Smooth muscle cell (in vitro differentiated cells): ENCODE data around the gene RIBC2. TPM values are rescaled to one million over a fixed set of nuclear protein-coding genes. Genes with fewer than 3 reads are reported as not detected.

Experiments
- DNase-seq: peaks from one replicate; lab custom pipeline; 2025; ENCODE audit not compliant: unreplicated experiment; lab: John Stamatoyannopoulos, UW
- H2AFZ ChIP-seq: fragments of 200-600 bp; sonication (generic); 2 replicates; pipeline ENCODE4 v1.6.0; 2016; ENCODE audit warnings: antibody characterized with exemption, low read depth, mild to moderate bottlenecking
- H3F3A ChIP-seq: fragments of 200-600 bp; sonication (generic); 2 replicates; pipeline ENCODE4 v1.6.0; 2017; ENCODE audit warnings: antibody characterized with exemption, low read depth
- H3K27ac ChIP-seq: fragments of 200-600 bp; sonication (generic); 2 replicates; pipeline ENCODE4 v1.5.1; 2016; ENCODE audit warnings: low read depth, mild to moderate bottlenecking
- H3K27me3 ChIP-seq: fragments of 200-600 bp; sonication (generic); 2 replicates; pipeline ENCODE4 v1.6.1; 2016; ENCODE audit warnings: low read depth, mild to moderate bottlenecking
- H3K36me3 ChIP-seq: fragments of 200-600 bp; sonication (generic); 2 replicates; pipeline ENCODE4 v1.5.1; 2016; ENCODE audit warnings: low read depth
- H3K4me1 ChIP-seq: fragments of 200-600 bp; sonication (generic); 2 replicates; pipeline ENCODE4 v1.5.1; 2016; ENCODE audit warnings: low read depth
- H3K4me2 ChIP-seq: fragments of 200-600 bp; sonication (generic); 2 replicates; pipeline ENCODE4 v1.6.0; 2016; ENCODE audit warnings: mild to moderate bottlenecking
- H3K4me3 ChIP-seq: fragments of 200-600 bp; sonication (generic); 2 replicates; pipeline ENCODE4 v1.5.1; 2016; ENCODE audit warnings: mild to moderate bottlenecking
- H3K79me2 ChIP-seq: fragments of 200-600 bp; sonication (generic); 2 replicates; pipeline ENCODE4 v1.6.0; 2016; ENCODE audit warnings: low read depth, mild to moderate bottlenecking
- H3K9ac ChIP-seq: fragments of 200-600 bp; sonication (generic); 2 replicates; pipeline ENCODE4 v1.6.0; 2016; ENCODE audit warnings: low read depth
- H3K9me3 ChIP-seq: fragments of 200-600 bp; sonication (generic); replicated peaks from 2 replicates; pipeline ENCODE4 v1.5.1; 2016; ENCODE audit warnings: low read depth
- H4K20me1 ChIP-seq: fragments of 200-600 bp; sonication (generic); 2 replicates; pipeline ENCODE4 v1.6.0; 2016; ENCODE audit warnings: low read depth
- WGBS: methylation state at CpG from one replicate; pipeline ENCODE4 v1.1.7; 2016; ENCODE audit warnings: low lambda C conversion rate; 5-methylcytosine and 5-hydroxymethylcytosine counted together
- polyA plus RNA-seq: library from polyadenylated mRNA; unstranded; fragments of >200 nt; fragmentation: Nextera tagmentation; extraction: Ambion mirVana; gene quantifications from 2 replicates; pipeline ENCODE4 v1.2.1, GENCODE V29; 2016
- total RNA-seq: library from RNA; depleted of rRNA; stranded (reverse); fragments of >200 nt; gene quantifications from 2 replicates; pipeline ENCODE4 v1.2.3, GENCODE V29; 2014
- TF ChIP-seq, protein P1 (sequence below): fragments of 200-600 bp; sonication (generic); IDR thresholded peaks from 2 replicates; pipeline ENCODE4 v1.5.1; 2017; ENCODE audit warnings: borderline replicate concordance, mild to moderate bottlenecking, antibody characterized with exemption; ENCODE audit not compliant: insufficient read depth, poor library complexity, severe bottlenecking

The RIBC2 gene
- total and polyA plus RNA-seq, 2 experiments from 2014 or later: 1.6 to 2.6 TPM

DNA sequence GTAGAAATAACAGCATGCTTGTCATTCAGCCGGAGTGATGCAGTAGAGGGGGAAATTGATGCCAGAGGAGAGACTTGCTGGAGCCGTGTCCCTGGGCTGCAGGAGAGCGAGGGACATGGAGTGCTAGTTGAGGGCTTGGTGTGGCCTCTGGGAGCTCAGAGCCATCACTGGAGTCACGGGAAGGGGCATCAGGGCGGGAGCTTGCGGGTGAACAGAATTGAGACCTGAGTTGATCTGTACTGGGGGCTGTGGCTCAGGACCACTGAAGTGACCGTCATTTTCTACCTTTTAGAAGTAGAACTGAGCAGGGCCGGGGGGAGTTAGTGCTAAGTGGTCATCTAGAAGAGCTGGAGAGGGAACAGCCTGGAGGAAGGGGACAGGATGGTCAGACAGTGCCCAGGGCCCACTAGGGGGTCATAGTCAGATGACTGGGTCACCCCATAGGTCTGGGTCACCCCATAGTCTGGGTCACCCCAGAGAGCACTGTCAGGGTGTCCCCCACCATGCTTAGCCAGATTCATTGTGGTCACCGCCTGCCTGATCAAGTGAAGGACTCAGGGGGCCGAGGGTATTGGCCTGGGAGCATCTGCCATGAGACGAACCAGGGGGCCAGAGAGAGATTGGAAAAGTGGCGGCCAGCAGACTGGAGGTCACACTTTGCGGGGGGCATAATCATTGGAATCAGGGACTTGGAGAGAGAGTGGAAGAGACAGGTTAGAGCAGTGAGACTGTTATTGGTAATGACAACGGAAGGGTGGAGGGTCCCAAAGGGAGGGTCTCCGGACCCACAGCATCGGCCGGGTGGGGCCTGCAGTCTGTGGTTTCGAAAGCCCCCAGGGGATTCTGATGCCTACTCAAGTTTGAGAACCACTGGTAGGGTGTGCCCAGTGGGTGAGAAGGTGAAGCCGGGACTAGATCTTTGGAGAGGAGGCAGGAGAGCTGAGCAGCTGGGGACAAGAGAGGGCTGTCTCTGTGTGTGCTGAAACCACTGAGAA lies 15.2 kb downstream of the RIBC2 start:
- WGBS: 89% methylated on average over 19 of the region's 19 CpGs
- Histone ChIP-seq H3K9ac (no peak overlapping the region), H2AFZ (no peak overlapping the region), H3K4me2 (no peak overlapping the region), H3K4me1 (no peaks in the 10 kb centered on the region), H3K79me2 (no peaks in the 10 kb centered on the region), H3K9me3 (no peaks in the 10 kb centered on the region), H4K20me1 (no peaks in the 10 kb centered on the region), H3K4me3 (no peak overlapping the region), H3K36me3 (no peaks in the 10 kb centered on the region), H3K27ac (no peak overlapping the region), H3K27me3 (no peaks in the 10 kb centered on the region), H3F3A (no peaks in the 10 kb centered on the region)
- DNase-seq: no peak
- TF ChIP-seq, protein P1, sequence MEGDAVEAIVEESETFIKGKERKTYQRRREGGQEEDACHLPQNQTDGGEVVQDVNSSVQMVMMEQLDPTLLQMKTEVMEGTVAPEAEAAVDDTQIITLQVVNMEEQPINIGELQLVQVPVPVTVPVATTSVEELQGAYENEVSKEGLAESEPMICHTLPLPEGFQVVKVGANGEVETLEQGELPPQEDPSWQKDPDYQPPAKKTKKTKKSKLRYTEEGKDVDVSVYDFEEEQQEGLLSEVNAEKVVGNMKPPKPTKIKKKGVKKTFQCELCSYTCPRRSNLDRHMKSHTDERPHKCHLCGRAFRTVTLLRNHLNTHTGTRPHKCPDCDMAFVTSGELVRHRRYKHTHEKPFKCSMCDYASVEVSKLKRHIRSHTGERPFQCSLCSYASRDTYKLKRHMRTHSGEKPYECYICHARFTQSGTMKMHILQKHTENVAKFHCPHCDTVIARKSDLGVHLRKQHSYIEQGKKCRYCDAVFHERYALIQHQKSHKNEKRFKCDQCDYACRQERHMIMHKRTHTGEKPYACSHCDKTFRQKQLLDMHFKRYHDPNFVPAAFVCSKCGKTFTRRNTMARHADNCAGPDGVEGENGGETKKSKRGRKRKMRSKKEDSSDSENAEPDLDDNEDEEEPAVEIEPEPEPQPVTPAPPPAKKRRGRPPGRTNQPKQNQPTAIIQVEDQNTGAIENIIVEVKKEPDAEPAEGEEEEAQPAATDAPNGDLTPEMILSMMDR: no peak

DNA sequence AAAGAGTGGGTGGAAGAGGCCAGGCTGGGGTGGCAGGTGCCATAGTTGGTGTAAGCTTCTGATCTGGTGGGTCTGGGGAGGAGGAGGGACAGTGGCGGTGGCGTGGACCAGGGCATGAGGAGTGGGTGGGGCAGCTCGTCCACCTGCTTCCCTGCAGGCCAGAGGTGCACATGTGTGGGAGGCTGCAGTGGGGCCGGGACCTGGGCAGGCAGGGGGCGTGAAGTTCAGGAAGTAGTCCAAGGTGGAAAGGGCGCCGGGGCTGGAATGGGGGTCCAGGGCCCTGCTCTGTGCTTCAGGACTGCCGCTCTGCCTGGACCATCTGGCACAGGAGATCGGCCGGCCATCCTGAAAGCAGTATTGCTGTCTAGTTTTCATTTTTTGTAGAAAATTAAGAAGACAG lies 15.9 kb downstream of the RIBC2 start:
- Histone ChIP-seq H3K27me3 (no peaks in the 10 kb centered on the region), H3K9ac (no peak overlapping the region), H3K9me3 (no peaks in the 10 kb centered on the region), H3K4me2 (no peak overlapping the region), H4K20me1 (no peaks in the 10 kb centered on the region), H3K36me3 (no peaks in the 10 kb centered on the region), H3F3A (no peaks in the 10 kb centered on the region), H2AFZ (no peak overlapping the region), H3K4me1 (no peaks in the 10 kb centered on the region), H3K4me3 (no peak overlapping the region), H3K27ac (no peak overlapping the region), H3K79me2 (no peaks in the 10 kb centered on the region)
- TF ChIP-seq, protein P1: no peak
- no peak for DNase-seq
- whole genome bisulfite sequencing: 90% methylated on average over 10 of the region's 10 CpGs

DNA sequence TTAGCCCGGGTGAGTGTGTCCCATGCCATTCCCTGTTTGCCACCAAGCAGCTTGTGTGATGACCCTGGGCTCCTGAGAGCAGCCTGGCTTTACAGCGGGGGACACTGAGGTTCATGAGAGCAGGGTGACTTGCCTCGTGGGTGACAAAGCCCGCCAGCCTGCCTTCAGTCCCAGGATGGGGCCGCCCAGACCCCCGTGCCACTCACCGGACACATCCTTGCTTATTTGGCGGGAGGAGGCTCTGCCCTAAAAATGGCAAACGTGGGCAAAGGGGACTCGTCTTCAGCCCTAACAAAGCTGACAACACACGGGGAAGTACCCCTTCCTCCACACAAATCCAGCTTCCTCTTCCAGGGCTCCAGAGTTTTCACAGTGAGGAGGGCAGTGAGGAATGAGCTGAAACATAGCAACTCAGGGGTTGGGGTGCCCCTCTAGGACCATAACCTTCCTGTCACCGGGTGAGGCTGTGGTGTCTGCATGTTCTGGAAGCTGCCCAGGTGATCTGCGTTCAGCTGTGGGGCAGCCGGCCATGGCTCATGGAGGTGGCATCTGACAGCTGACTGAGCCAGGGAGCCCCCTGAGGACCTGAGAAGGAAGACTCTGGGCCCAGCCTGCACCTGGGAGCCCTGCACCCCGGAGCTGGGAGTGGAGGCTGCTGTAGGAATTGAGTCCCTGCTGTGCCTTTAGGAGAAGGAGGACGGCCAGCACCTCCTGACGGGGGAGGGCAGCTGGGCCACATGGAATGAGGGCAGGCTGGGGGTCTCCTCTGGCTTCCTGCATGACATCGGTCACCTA lies 16.7 kb downstream of the RIBC2 start:
- Histone ChIP-seq H3K4me2 (no peak overlapping the region), H3F3A (no peaks in the 10 kb centered on the region), H3K4me1 (peaks cover under 1% of the 10 kb centered on the region), H3K27me3 (no peaks in the 10 kb centered on the region), H3K27ac (no peak overlapping the region), H3K9ac (no peak overlapping the region), H3K9me3 (no peaks in the 10 kb centered on the region), H4K20me1 (no peaks in the 10 kb centered on the region), H3K4me3 (no peak overlapping the region), H3K79me2 (no peaks in the 10 kb centered on the region), H2AFZ (no peak overlapping the region), H3K36me3 (no peaks in the 10 kb centered on the region)
- 94% methylated on average over 18 of the region's 18 CpGs for WGBS
- DNase-seq: no peak
- TF ChIP-seq, protein P1: no peak
